HEK293 (cell line): Measurements from ENCODE around the gene DPY19L1.

Experiments used
- CTCF ChIP-seq: fragments of 450-650 bp; formaldehyde crosslinking; IDR thresholded peaks from 2 replicates; pipeline ENCODE4 v1.5.1; 2016; ENCODE audit warnings: missing biosample characterization, missing genetic modification characterization
- PBX3 ChIP-seq: sonication (generic); formaldehyde crosslinking; IDR thresholded peaks from 2 replicates; pipeline ENCODE4 v1.8.1; 2022; ENCODE audit warnings: mild to moderate bottlenecking, moderate library complexity, missing genetic modification reagents
- TRIM28 ChIP-seq: IDR thresholded peaks from 2 replicates; pipeline ENCODE4 v1.6.1; 2011; ENCODE audit warnings: low read length, control low read depth, borderline replicate concordance
- YY1 ChIP-seq: fragments of 450-650 bp; formaldehyde crosslinking; IDR thresholded peaks from 2 replicates; pipeline ENCODE4 v1.5.1; 2018; ENCODE audit warnings: missing biosample characterization, missing genetic modification characterization
- ZNF132 ChIP-seq: fragments of 450-650 bp; formaldehyde crosslinking; IDR thresholded peaks from 2 replicates; pipeline ENCODE4 v1.5.1; 2017; ENCODE audit warnings: missing biosample characterization, missing genetic modification characterization, borderline replicate concordance
- ZNF19 ChIP-seq: fragments of 450-650 bp; formaldehyde crosslinking; IDR thresholded peaks from 2 replicates; pipeline ENCODE4; 2016; ENCODE audit warnings: missing biosample characterization, missing genetic modification characterization, low read depth
- ZNF626 ChIP-seq: fragments of 450-650 bp; sonication (Bioruptor Pico); formaldehyde crosslinking; IDR thresholded peaks from 2 replicates; pipeline ENCODE4 v1.5.1; 2018; ENCODE audit warnings: missing biosample characterization, missing genetic modification characterization, inconsistent platforms
- ZNF639 ChIP-seq: fragments of 450-650 bp; formaldehyde crosslinking; IDR thresholded peaks from 2 replicates; pipeline ENCODE4 v1.5.1; 2016; ENCODE audit warnings: missing biosample characterization, missing genetic modification characterization

- no peak for TF ChIP-seq PBX3 (CRISPR knock-in tag)
- no peak for TF ChIP-seq TRIM28
- no peak for TF ChIP-seq CTCF
- TF ChIP-seq YY1 (tag by site-specific recombination) = no peak
- TF ChIP-seq ZNF626 (tag by site-specific recombination) = no peak
- no peak for TF ChIP-seq ZNF132 (tag by site-specific recombination)
- no peak for TF ChIP-seq ZNF639
- TF ChIP-seq ZNF19 (tag by site-specific recombination) = no peak
These were observed 18.0 kb downstream of the DPY19L1 start for GRCh38 chr7:35019179-35019729.
